Measurements from ENCODE around the gene CACNA1A. TPM values are rescaled to one million over a fixed set of nuclear protein-coding genes. Genes with fewer than 3 reads are reported as not detected.
"Not testable (repeated sequence)": the region's sequence is repeated elsewhere in the genome, so short reads cannot be mapped to it uniquely, and the experiment has no call there.

Gene CACNA1A
- total RNA-seq, 1 donor from 2014 or later, result 0.25 TPM

DNA sequence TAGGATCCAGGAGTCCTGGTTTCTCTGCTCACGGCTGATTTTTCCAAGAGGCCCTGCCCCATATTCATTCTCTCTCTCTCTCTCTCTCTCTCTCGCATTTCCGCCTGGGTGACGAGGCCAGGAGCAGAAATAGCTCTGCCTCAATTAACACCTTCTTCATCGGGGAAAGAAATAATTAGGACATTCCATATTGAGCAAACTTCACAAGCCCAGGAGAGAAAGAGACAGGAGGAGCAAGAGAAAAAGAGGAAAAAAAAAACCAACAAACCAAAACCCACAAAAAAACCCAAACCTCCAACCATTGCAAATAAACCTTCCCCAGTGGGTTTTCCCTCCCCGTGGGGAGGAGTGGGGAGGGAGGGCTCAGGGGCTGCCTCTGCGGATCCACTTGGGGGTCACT is 143.0 kb downstream of the CACNA1A start:
- no peak overlapping the region for H3K27ac Mint-ChIP-seq
- peaks cover 16% of the 10 kb centered on the region for H3K9me3 Mint-ChIP-seq
- H3K27me3 Mint-ChIP-seq (ENCODE audit: low read depth), result no peaks in the 10 kb centered on the region
- no peak overlapping the region for H3K4me3 Mint-ChIP-seq (ENCODE audit: low read depth)
- intact Hi-C loops (cut with micrococcal nuclease), result no loop called here
- no peaks in the 10 kb centered on the region for H3K36me3 Mint-ChIP-seq (ENCODE audit: low read depth)
- DNase-seq (ENCODE audit: low spot score), result no peak
- H3K4me1 Mint-ChIP-seq (ENCODE audit: low read depth), result no peaks in the 10 kb centered on the region

DNA sequence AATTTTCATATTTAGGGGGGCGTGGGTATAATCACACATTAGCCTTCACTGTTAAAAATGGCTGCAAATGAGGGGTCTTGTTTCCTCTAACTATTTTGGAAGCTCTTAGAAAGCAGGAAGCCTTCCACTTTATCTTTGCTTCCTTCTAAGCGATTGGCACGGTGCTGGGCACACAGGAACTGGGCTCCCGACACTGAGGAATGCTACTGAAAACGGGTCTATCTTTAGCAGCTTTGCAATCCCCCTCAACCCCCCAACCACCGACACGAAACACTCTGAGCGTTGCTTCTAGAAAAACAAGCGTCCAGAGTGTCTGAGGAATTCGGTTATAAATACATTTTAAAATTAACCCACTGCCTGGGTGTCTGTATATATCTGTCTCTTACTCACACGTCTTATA is 143.6 kb downstream of the CACNA1A start:
- intact Hi-C loops (cut with micrococcal nuclease), result no loop called here
- no peaks in the 10 kb centered on the region for H3K27me3 Mint-ChIP-seq (ENCODE audit: low read depth)

DNA sequence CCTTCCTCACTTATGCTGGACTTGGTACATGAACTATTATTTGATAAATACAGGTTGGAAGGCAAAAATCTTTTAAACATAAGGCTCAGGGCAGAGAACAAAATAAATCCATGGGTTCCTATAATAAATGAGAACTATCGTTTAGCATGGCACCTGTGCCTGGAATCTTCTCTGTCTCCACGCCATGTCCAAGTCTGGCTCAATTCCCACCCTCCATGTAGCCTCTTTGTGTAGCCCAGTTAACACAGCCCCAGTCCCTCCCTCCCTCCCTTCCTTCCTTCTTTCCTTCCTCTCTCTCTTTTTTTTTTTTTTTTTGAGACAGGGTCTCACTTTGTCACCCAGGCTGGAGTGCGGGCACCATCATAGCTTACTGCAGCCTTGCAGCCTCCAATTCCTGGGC is 144.6 kb downstream of the CACNA1A start:
- H3K36me3 Mint-ChIP-seq (ENCODE audit: low read depth); intact Hi-C loops (cut with micrococcal nuclease); H3K4me3 Mint-ChIP-seq (ENCODE audit: low read depth); H3K4me1 Mint-ChIP-seq (ENCODE audit: low read depth); DNase-seq (ENCODE audit: low spot score); H3K27ac Mint-ChIP-seq; H3K27me3 Mint-ChIP-seq (ENCODE audit: low read depth): not testable (repeated sequence)
- H3K9me3 Mint-ChIP-seq, result peaks cover 17% of the 10 kb centered on the region

More for the DNA sequence above, 143.6 kb downstream of the CACNA1A start:
- Mint-ChIP-seq H3K4me1 (ENCODE audit: low read depth) (no peaks in the 10 kb centered on the region), H3K4me3 (ENCODE audit: low read depth) (no peak overlapping the region), H3K36me3 (ENCODE audit: low read depth) (no peaks in the 10 kb centered on the region), H3K9me3 (peaks cover 17% of the 10 kb centered on the region), H3K27ac (no peak overlapping the region)
- DNase-seq (ENCODE audit: low spot score), result no peak

DNA sequence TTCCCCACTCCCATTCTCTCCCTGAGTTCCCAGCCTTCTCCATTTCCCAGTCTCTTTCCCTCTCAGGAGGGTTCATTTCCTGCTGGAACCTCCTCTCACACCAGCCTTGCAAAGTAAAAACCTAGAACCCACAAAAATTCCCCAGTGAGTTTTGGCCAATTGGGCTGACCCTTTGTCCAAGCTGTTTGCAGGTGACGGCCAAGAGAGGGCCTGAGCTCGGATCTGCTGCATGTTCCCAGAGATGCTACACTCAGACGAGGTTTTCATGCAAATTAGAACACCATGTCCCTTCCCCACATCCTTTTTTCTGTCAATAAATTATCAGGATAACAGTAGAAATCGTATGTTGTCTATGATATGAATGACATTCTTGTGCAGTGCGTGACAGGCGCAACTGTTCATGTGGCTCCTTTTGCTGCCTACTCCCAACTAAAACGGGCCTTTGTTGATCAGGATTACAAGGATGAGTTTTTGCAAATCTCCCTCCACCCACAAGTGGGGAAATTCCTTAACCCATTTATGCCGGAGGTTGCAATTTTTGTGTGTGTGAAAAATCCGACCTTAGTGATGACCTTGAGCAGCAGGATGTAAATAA is 149.5 kb downstream of the CACNA1A start:
- H3K9me3 Mint-ChIP-seq, result peaks cover 17% of the 10 kb centered on the region
- no peaks in the 10 kb centered on the region for H3K27me3 Mint-ChIP-seq (ENCODE audit: low read depth)
- no peak overlapping the region for H3K4me3 Mint-ChIP-seq (ENCODE audit: low read depth)
- no peak overlapping the region for H3K27ac Mint-ChIP-seq
- no peak for DNase-seq (ENCODE audit: low spot score)
- H3K4me1 Mint-ChIP-seq (ENCODE audit: low read depth), result no peaks in the 10 kb centered on the region
- no peaks in the 10 kb centered on the region for H3K36me3 Mint-ChIP-seq (ENCODE audit: low read depth)
- intact Hi-C loops (cut with micrococcal nuclease), result no loop called here

DNA sequence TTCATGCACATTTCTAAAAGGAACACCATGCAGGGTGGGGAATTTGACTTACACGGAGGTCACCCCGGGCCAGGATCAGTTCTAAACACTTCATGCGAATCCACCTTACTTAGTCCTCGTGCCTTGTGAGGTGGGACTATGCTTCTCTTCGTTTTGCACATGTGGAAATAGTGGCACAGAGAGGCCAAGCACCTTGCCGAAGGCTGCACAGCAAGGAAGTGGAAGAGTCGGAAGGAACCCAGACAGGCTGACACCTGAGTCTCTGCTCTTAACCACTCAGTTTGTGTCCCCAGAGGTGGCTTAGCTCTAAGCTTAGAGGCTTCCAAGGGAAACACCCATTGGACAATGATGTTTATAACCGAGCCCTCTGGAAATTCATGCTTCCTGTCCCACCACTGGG is 150.1 kb downstream of the CACNA1A start:
- no peaks in the 10 kb centered on the region for H3K27me3 Mint-ChIP-seq (ENCODE audit: low read depth)
- H3K4me1 Mint-ChIP-seq (ENCODE audit: low read depth), result no peaks in the 10 kb centered on the region
- H3K4me3 Mint-ChIP-seq (ENCODE audit: low read depth), result no peak overlapping the region
- no peak for DNase-seq (ENCODE audit: low spot score)
- H3K9me3 Mint-ChIP-seq, result peaks cover 17% of the 10 kb centered on the region
- intact Hi-C loops (cut with micrococcal nuclease), result no loop called here
- no peak overlapping the region for H3K27ac Mint-ChIP-seq
- H3K36me3 Mint-ChIP-seq (ENCODE audit: low read depth), result no peaks in the 10 kb centered on the region

DNA sequence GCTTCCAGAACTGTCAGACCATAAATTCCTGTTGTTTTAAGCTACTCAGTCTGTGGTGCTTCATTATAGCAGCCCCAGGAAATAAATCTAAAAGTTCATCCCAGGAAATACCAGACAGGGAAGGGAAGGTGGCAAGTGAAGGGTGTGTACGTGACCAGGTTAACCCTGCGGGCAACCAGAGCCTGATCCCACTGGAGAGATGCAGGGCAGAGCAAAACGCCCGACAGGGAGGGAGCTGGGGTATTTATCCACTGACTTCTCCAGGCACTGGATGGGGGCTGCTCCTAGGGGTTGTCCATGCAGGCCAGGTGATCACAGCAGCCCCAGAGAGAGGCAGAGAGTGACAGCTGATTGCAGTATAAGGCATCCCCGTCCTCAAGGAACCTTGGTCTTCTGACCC is 150.9 kb downstream of the CACNA1A start:
- H3K4me1 Mint-ChIP-seq (ENCODE audit: low read depth), result no peaks in the 10 kb centered on the region
- DNase-seq (ENCODE audit: low spot score), result no peak
- H3K27ac Mint-ChIP-seq, result no peak overlapping the region
- intact Hi-C loops (cut with micrococcal nuclease), result no loop called here
- no peaks in the 10 kb centered on the region for H3K27me3 Mint-ChIP-seq (ENCODE audit: low read depth)
- H3K9me3 Mint-ChIP-seq, result peaks cover 17% of the 10 kb centered on the region
- H3K4me3 Mint-ChIP-seq (ENCODE audit: low read depth), result no peak overlapping the region
- H3K36me3 Mint-ChIP-seq (ENCODE audit: low read depth), result no peaks in the 10 kb centered on the region

DNA sequence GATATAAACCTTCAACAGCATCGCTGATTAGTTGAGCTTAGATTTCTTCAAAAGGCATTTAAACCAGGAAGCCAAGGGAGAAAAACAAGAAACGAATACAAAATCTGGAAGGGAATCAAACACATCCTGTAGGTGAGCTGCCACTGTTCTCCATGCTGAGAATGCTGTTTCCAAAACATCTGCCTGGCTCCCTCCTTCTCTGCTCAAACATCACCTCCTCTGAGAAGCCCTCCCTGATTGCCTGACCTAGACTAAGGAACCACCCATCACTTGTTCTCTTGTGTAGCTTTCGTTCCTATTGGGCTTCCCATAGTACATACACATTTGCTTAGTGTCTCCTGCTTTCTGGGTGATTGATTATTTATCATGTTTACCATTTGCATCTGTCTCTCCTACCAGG is 152.7 kb downstream of the CACNA1A start:
- H3K36me3 Mint-ChIP-seq (ENCODE audit: low read depth), result no peaks in the 10 kb centered on the region
- peaks cover 4% of the 10 kb centered on the region for H3K9me3 Mint-ChIP-seq
- no peak overlapping the region for H3K4me3 Mint-ChIP-seq (ENCODE audit: low read depth)
- no peak overlapping the region for H3K27ac Mint-ChIP-seq
- no peaks in the 10 kb centered on the region for H3K27me3 Mint-ChIP-seq (ENCODE audit: low read depth)
- H3K4me1 Mint-ChIP-seq (ENCODE audit: low read depth), result no peaks in the 10 kb centered on the region
- DNase-seq (ENCODE audit: low spot score), result no peak
- intact Hi-C loops (cut with micrococcal nuclease), result no loop called here

DNA sequence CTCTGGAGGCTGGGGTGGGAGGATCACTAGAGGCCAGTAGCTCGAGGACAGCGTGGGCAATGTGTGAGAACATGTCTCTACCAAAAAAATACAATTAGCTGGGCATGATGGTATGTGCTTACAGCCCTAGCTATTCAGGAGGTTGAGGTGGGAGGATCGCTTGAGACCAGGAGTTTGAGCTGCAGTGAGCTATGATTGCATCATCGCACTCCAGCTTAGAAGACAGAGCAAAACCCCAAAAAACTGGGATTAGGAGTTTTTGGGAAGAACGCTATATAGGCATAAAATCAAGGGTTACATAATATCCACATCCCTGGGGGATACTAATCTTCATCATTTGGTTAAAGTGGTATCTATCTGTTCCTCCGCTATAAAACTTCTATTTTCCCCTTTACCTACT is 155.5 kb downstream of the CACNA1A start:
- H3K36me3 Mint-ChIP-seq (ENCODE audit: low read depth), result no peaks in the 10 kb centered on the region
- H3K27me3 Mint-ChIP-seq (ENCODE audit: low read depth), result no peaks in the 10 kb centered on the region
- DNase-seq (ENCODE audit: low spot score), result no peak
- no peaks in the 10 kb centered on the region for H3K9me3 Mint-ChIP-seq
- intact Hi-C loops (cut with micrococcal nuclease), result no loop called here
- no peaks in the 10 kb centered on the region for H3K4me1 Mint-ChIP-seq (ENCODE audit: low read depth)
- no peak overlapping the region for H3K4me3 Mint-ChIP-seq (ENCODE audit: low read depth)
- no peak overlapping the region for H3K27ac Mint-ChIP-seq

DNA sequence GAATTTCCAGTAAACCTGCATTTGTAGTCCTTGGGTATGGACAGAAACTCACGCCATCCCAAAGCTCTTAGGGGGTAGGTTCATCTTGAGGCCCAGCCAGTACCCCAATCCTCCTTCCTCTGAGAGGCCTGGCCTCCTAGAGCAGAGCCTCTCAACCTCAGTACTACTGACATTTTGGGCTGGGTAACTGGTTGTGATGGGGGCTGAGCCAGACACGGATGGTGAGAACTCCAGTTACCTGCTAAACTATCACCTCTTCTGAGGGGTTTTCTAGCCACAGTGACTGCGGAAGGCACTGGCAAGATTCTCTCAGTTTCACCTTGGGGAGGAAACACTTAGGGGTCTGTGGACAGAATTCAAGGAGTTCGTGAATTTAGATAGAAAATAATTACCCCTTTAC is 156.2 kb downstream of the CACNA1A start:
- Mint-ChIP-seq H3K4me3 (ENCODE audit: low read depth) (no peak overlapping the region), H3K27ac (no peak overlapping the region), H3K9me3 (no peaks in the 10 kb centered on the region), H3K36me3 (ENCODE audit: low read depth) (no peaks in the 10 kb centered on the region), H3K4me1 (ENCODE audit: low read depth) (no peaks in the 10 kb centered on the region), H3K27me3 (ENCODE audit: low read depth) (no peaks in the 10 kb centered on the region)
- intact Hi-C loops (cut with micrococcal nuclease), result no loop called here
- DNase-seq (ENCODE audit: low spot score), result no peak

DNA sequence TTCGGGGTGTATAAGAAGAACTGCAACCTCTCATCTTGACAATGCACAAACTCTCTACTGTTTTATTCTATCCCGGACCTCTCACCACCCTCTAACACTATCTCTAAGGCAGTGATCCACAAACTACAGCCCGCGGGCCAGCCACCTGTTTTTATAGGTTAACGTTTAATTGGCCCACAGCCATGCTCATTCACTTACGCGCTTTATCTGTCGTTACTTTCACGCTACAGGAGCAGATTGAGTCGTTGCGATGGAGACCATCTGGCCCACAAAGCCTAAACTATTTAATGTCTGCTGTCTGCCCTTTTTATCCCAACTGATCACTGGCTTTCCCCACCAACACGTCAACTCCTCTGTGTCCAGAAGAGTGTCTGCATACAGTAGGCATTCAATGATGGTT is 158.9 kb downstream of the CACNA1A start:
- intact Hi-C loops (cut with micrococcal nuclease), result no loop called here
- Mint-ChIP-seq H3K9me3 (no peaks in the 10 kb centered on the region), H3K27me3 (ENCODE audit: low read depth) (no peaks in the 10 kb centered on the region)

DNA sequence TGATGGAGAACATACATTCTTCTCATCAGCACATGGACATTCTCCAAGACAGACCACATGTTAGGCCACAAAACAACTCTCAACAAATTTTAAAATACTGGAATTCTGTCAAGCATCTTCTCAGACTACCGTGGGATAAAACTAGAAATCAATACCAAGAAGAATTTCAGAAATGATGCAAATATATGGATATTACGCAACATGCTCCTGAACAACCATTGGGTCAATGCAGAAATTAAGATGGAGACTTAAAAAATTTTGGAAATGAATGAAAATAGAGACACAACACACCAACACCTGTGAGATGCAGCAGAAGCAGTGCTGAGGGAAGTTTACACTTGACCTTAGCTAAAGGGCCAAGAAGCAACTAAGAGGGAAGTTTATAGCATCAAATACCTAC is 162.8 kb downstream of the CACNA1A start:
- intact Hi-C loops (cut with micrococcal nuclease), result no loop called here
- Mint-ChIP-seq H3K27ac (no peak overlapping the region), H3K4me3 (ENCODE audit: low read depth) (no peak overlapping the region), H3K9me3 (no peaks in the 10 kb centered on the region), H3K4me1 (ENCODE audit: low read depth) (no peaks in the 10 kb centered on the region), H3K36me3 (ENCODE audit: low read depth) (no peaks in the 10 kb centered on the region), H3K27me3 (ENCODE audit: low read depth) (no peaks in the 10 kb centered on the region)
- no peak for DNase-seq (ENCODE audit: low spot score)

More for the DNA sequence above, 158.9 kb downstream of the CACNA1A start:
- H3K4me3 Mint-ChIP-seq (ENCODE audit: low read depth), result no peak overlapping the region
- no peak for DNase-seq (ENCODE audit: low spot score)
- no peaks in the 10 kb centered on the region for H3K4me1 Mint-ChIP-seq (ENCODE audit: low read depth)
- no peak overlapping the region for H3K27ac Mint-ChIP-seq
- no peaks in the 10 kb centered on the region for H3K36me3 Mint-ChIP-seq (ENCODE audit: low read depth)

DNA sequence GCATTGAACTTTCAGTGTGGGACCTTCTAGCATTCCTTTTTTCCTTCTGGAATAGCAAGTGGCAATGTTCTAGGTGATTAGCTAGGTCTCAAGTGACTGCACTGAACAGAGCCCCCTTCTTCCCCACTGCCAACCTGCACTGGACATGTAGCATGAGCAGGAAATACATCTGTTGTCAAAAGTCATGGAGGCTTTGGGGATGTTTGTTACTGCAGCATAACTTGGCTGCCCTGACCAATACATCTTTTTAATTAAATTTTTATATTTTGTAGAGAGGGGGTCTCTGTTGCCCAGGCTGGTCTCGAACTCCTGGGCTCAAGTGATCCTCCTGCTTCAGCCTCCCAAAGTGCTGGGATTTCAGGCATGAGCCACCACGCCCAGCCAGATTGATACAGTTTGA is 163.6 kb downstream of the CACNA1A start:
- DNase-seq (ENCODE audit: low spot score), result no peak
- Mint-ChIP-seq H3K9me3 (no peaks in the 10 kb centered on the region), H3K27ac (no peak overlapping the region), H3K36me3 (ENCODE audit: low read depth) (no peaks in the 10 kb centered on the region), H3K27me3 (ENCODE audit: low read depth) (no peaks in the 10 kb centered on the region), H3K4me3 (ENCODE audit: low read depth) (no peak overlapping the region), H3K4me1 (ENCODE audit: low read depth) (no peaks in the 10 kb centered on the region)
- intact Hi-C loops (cut with micrococcal nuclease), result no loop called here

DNA sequence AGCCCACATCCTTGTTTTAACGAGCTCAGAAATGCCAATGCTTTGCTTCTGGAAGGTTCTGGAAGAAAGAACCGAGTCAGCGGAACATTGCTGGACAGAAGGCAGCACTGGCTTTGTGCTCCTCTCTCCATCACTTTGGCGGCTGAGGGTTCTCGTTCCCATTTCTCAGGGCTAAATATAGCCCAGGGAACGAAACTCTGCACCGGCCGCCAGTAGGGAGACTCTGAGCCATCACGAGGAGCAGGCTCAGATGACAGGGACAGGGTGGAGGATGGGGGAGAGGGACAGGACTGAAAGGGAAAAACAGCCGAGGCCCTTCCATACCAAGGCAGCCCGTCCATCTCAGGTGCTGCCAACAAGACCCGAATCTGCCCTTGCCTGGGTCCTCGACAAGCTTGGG is 166.4 kb downstream of the CACNA1A start:
- intact Hi-C loops (cut with micrococcal nuclease), result no loop called here
- no peaks in the 10 kb centered on the region for H3K4me1 Mint-ChIP-seq (ENCODE audit: low read depth)
- no peaks in the 10 kb centered on the region for H3K9me3 Mint-ChIP-seq
- H3K27me3 Mint-ChIP-seq (ENCODE audit: low read depth), result no peaks in the 10 kb centered on the region
- no peak for DNase-seq (ENCODE audit: low spot score)
- H3K4me3 Mint-ChIP-seq (ENCODE audit: low read depth), result no peak overlapping the region
- no peak overlapping the region for H3K27ac Mint-ChIP-seq
- no peaks in the 10 kb centered on the region for H3K36me3 Mint-ChIP-seq (ENCODE audit: low read depth)

DNA sequence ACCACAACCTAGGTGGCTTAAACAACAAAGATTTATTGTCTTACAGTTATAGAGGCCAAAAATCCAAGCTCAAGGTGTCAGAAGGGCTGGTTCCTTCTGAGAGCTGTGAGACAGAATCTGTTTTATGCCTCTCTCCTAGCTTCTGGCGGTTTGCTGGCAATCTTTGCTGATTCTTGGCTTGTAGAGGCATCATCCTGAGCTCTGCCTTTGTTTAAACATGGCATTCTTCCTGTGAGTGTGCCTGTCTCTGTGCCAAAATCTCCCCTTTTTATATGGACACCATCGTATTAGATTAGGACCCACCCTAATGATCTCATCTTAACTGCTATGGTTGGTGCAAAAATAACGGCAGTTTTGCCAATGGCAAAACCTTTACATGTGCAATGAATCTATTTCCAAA is 169.1 kb downstream of the CACNA1A start:
- Mint-ChIP-seq H3K9me3 (no peaks in the 10 kb centered on the region), H3K4me3 (ENCODE audit: low read depth) (no peak overlapping the region), H3K36me3 (ENCODE audit: low read depth) (no peaks in the 10 kb centered on the region), H3K27me3 (ENCODE audit: low read depth) (no peaks in the 10 kb centered on the region), H3K4me1 (ENCODE audit: low read depth) (no peaks in the 10 kb centered on the region), H3K27ac (no peak overlapping the region)
- intact Hi-C loops (cut with micrococcal nuclease), result no loop called here
- no peak for DNase-seq (ENCODE audit: low spot score)

Data from activated T-helper 2 cell treated with anti-CD3 and anti-CD28 coated beads, Interferon-gamma antibody, Interleukin-2, Interleukin-4, amounts not matched to agents 10 μg/mL and 5 μg/mL and 100 μg/mL, durations not matched to agents 14 hours and 24 hours and 36 hours (primary cell).